Astrocyte (in vitro differentiated cells and primary cell): ENCODE measurements around the gene GNAT1.

Experiments used
- EZH2 ChIP-seq: IDR thresholded peaks from 2 replicates; pipeline ENCODE4 v1.6.1; 2012; ENCODE audit warnings: mild to moderate bottlenecking, low read length, inconsistent platforms; ENCODE audit not compliant: insufficient read depth
- TF ChIP-seq, protein P1 (sequence below): IDR thresholded peaks from 2 replicates; pipeline ENCODE4 v1.5.1; 2011; ENCODE audit warnings: low read depth, mild to moderate bottlenecking, inconsistent platforms, low read length, moderate library complexity; ENCODE audit not compliant: insufficient read depth

DNA sequence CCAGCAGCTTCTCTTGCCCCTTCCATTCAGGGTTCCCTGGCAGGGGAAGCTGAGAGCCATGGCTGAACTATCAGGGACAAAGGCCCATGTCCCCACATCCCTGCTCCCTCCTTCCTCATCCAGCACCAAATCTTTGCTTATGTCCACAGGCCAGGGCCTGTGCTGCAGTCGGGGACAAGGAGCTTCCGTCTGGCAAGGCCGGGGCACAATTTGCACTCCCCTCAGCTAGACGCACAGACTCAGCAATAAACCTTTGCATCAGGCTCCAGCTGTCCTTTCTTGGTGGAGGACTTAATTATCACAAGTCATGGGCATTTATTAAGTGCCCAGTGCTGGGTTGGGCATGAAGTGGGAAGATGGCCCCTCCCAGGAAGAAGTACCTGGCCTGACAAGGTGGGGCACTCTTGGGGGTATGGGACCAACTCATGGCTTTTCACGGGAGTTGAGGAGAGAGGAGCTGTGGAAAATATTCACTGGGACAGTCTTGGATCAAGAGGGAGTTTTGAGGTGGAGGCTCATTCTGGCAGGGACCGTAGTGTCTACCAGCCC is 4.9 kb downstream of the GNAT1 start:
- TF ChIP-seq EZH2, result no peak
- TF ChIP-seq, protein P1, sequence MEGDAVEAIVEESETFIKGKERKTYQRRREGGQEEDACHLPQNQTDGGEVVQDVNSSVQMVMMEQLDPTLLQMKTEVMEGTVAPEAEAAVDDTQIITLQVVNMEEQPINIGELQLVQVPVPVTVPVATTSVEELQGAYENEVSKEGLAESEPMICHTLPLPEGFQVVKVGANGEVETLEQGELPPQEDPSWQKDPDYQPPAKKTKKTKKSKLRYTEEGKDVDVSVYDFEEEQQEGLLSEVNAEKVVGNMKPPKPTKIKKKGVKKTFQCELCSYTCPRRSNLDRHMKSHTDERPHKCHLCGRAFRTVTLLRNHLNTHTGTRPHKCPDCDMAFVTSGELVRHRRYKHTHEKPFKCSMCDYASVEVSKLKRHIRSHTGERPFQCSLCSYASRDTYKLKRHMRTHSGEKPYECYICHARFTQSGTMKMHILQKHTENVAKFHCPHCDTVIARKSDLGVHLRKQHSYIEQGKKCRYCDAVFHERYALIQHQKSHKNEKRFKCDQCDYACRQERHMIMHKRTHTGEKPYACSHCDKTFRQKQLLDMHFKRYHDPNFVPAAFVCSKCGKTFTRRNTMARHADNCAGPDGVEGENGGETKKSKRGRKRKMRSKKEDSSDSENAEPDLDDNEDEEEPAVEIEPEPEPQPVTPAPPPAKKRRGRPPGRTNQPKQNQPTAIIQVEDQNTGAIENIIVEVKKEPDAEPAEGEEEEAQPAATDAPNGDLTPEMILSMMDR, result no peak
